H9 (cell line): ENCODE measurements around the gene FGF12. TPM values are rescaled to one million over a fixed set of nuclear protein-coding genes. Genes with fewer than 3 reads are reported as not detected.
A peak's percentile ranks its signal among the peaks of the same experiment; 100 is the strongest.

ENCODE experiments used
- DNase-seq: peaks from one replicate; pipeline ENCODE4 v3.0.0-alpha.2; 2017
- H2AFZ ChIP-seq: one replicate; pipeline ENCODE4 v1.6.1; 2013; ENCODE audit warnings: mild to moderate bottlenecking, low read length, control low read depth, moderate library complexity
- H2AK5ac ChIP-seq: 2 replicates; pipeline ENCODE4 v1.6.1; 2013; ENCODE audit warnings: low read length, control low read depth, mixed read lengths; ENCODE audit not compliant: insufficient read length
- H2BK120ac ChIP-seq: one replicate; pipeline ENCODE4 v1.6.1; 2013; ENCODE audit warnings: low read depth, mild to moderate bottlenecking, low read length, control low read depth, inconsistent platforms; ENCODE audit not compliant: poor library complexity, severe bottlenecking
- H2BK12ac ChIP-seq: 2 replicates; pipeline ENCODE4 v1.6.1; 2013; ENCODE audit warnings: low read length, control low read depth, mixed read lengths, low read depth; ENCODE audit not compliant: insufficient read length
- H2BK15ac ChIP-seq: 2 replicates; pipeline ENCODE4 v1.6.1; 2013; ENCODE audit warnings: low read depth, low read length, control low read depth
- H2BK20ac ChIP-seq: one replicate; pipeline ENCODE4 v1.6.1; 2013; ENCODE audit warnings: low read depth, mild to moderate bottlenecking, low read length, control low read depth, inconsistent platforms; ENCODE audit not compliant: poor library complexity, severe bottlenecking
- H2BK5ac ChIP-seq: 2 replicates; pipeline ENCODE4 v1.6.1; 2013; ENCODE audit warnings: low read length, control low read depth, mixed read lengths; ENCODE audit not compliant: insufficient read length
- H3K14ac ChIP-seq: 2 replicates; pipeline ENCODE4 v1.6.1; 2013; ENCODE audit warnings: low read length, control low read depth; ENCODE audit not compliant: insufficient read depth
- H3K18ac ChIP-seq: 2 replicates; pipeline ENCODE4 v1.6.1; 2013; ENCODE audit warnings: low read depth, mild to moderate bottlenecking, mixed read lengths, low read length, control low read depth; ENCODE audit not compliant: insufficient read length
- H3K23ac ChIP-seq: 2 replicates; pipeline ENCODE4 v1.6.1; 2013; ENCODE audit warnings: low read length, control low read depth, mixed read lengths, low read depth; ENCODE audit not compliant: insufficient read length
- H3K23me2 ChIP-seq: 2 replicates; pipeline ENCODE4 v1.6.1; 2013; ENCODE audit warnings: low read depth, mild to moderate bottlenecking, mixed read lengths, low read length, control low read depth; ENCODE audit not compliant: insufficient read length, poor library complexity, severe bottlenecking
- H3K27ac ChIP-seq: 2 replicates; pipeline ENCODE4 v1.5.1; 2013; ENCODE audit warnings: low read length, control low read depth, mixed read lengths, low read depth; ENCODE audit not compliant: insufficient read length
- H3K27me3 ChIP-seq: 2 replicates; pipeline ENCODE4 v1.6.1; 2013; ENCODE audit warnings: low read length, control low read depth, inconsistent platforms; ENCODE audit not compliant: insufficient read depth
- H3K4ac ChIP-seq: 2 replicates; pipeline ENCODE4 v1.6.1; 2013; ENCODE audit warnings: low read depth, mild to moderate bottlenecking, control low read depth, inconsistent platforms, low read length, moderate library complexity
- H3K4me1 ChIP-seq: 2 replicates; pipeline ENCODE4 v1.6.1; 2013; ENCODE audit warnings: low read length, control low read depth, inconsistent platforms; ENCODE audit not compliant: insufficient read depth
- H3K4me2 ChIP-seq: 2 replicates; pipeline ENCODE4 v1.6.1; 2013; ENCODE audit warnings: low read length, control low read depth, mixed read lengths; ENCODE audit not compliant: insufficient read length, insufficient read depth
- H3K56ac ChIP-seq: 2 replicates; pipeline ENCODE4 v1.6.1; 2013; ENCODE audit warnings: low read depth, mild to moderate bottlenecking, mixed read lengths, low read length, control low read depth; ENCODE audit not compliant: insufficient read length
- H3K79me1 ChIP-seq: 2 replicates; pipeline ENCODE4 v1.6.1; 2013; ENCODE audit warnings: low read depth, mild to moderate bottlenecking, moderate library complexity, low read length, control low read depth, inconsistent platforms; ENCODE audit not compliant: insufficient read depth, poor library complexity, severe bottlenecking
- H3K79me2 ChIP-seq: 2 replicates; pipeline ENCODE4 v1.6.1; 2013; ENCODE audit warnings: low read length, control low read depth, inconsistent platforms; ENCODE audit not compliant: insufficient read depth
- H3K9ac ChIP-seq: 2 replicates; pipeline ENCODE4 v1.6.1; 2013; ENCODE audit warnings: low read length, control low read depth, mixed read lengths; ENCODE audit not compliant: insufficient read length; ENCODE audit errors: extremely low read depth
- H3K9me3 ChIP-seq: one replicate; pipeline ENCODE4 v1.6.1; 2013; ENCODE audit warnings: low read depth, low read length, inconsistent platforms; ENCODE audit not compliant: control insufficient read depth
- H3T11ph ChIP-seq: one replicate; pipeline ENCODE4 v1.6.1; 2013; ENCODE audit warnings: mild to moderate bottlenecking, low read length, control low read depth, inconsistent platforms
- H4K20me1 ChIP-seq: one replicate; pipeline ENCODE4 v1.6.1; 2013; ENCODE audit not compliant: control insufficient read depth, insufficient read length, insufficient read depth
- H4K5ac ChIP-seq: 2 replicates; pipeline ENCODE4 v1.6.1; 2013; ENCODE audit warnings: low read depth, mild to moderate bottlenecking, mixed read lengths, low read length, control low read depth; ENCODE audit not compliant: insufficient read length
- H4K8ac ChIP-seq: replicated peaks from 2 replicates; pipeline ENCODE4 v1.6.1; 2013; ENCODE audit warnings: low read length, control low read depth, mixed read lengths, low read depth; ENCODE audit not compliant: insufficient read length
- H4K91ac ChIP-seq: 2 replicates; pipeline ENCODE4 v1.6.1; 2013; ENCODE audit warnings: low read depth, mild to moderate bottlenecking, moderate library complexity, mixed read lengths, low read length, control low read depth; ENCODE audit not compliant: insufficient read length
- H3K27ac Mint-ChIP-seq, 3 experiments: 2 replicates in 2 of 3; 3 replicates in 1 of 3; pipeline ENCODE4 v1.8.0; 2020 to 2021; ENCODE audit warnings: mixed read lengths in 3 of 3, mild to moderate bottlenecking in 1 of 3, moderate library complexity in 1 of 3
- H3K27me3 Mint-ChIP-seq: 2 replicates; pipeline ENCODE4 v1.8.0; 2021; ENCODE audit warnings: low read depth, mild to moderate bottlenecking, moderate library complexity, mixed read lengths
- H3K36me3 Mint-ChIP-seq, 3 experiments: 2 replicates in 2 of 3; 3 replicates in 1 of 3; pipeline ENCODE4 v1.8.0; 2020 to 2021; ENCODE audit warnings: low read depth in 3 of 3, mixed read lengths in 3 of 3; ENCODE audit not compliant: insufficient read depth in 1 of 3
- H3K4me1 Mint-ChIP-seq, 2 experiments: 2 replicates each; pipeline ENCODE4 v1.8.0; 2020; ENCODE audit warnings: mixed read lengths in 2 of 2
- H3K4me3 Mint-ChIP-seq, 2 experiments: 2 replicates in 1 of 2; 3 replicates in 1 of 2; pipeline ENCODE4 v1.8.0; 2020 to 2021; ENCODE audit warnings: mild to moderate bottlenecking in 2 of 2, mixed read lengths in 2 of 2, moderate library complexity in 1 of 2
- H3K9me3 Mint-ChIP-seq, 2 experiments: 2 replicates in 1 of 2; 3 replicates in 1 of 2; pipeline ENCODE4 v1.8.0; 2020; ENCODE audit warnings: mild to moderate bottlenecking in 2 of 2, mixed read lengths in 2 of 2, moderate library complexity in 1 of 2
- WGBS: extraction: QIAGEN DNeasy Blood & Tissue Kit; methylation state at CpG from one replicate; pipeline ENCODE4 v1.1.7; 2013; ENCODE audit warnings: missing lambda C conversion rate, low lambda C conversion rate, mixed read lengths; ENCODE audit not compliant: insufficient read length; ENCODE audit errors: extremely low coverage; 5-methylcytosine and 5-hydroxymethylcytosine counted together
- total RNA-seq: library from RNA; stranded (reverse); gene quantifications from 2 replicates; pipeline ENCODE4 v1.2.1, GENCODE V29; 2021
- TF ChIP-seq, protein P1 (sequence below): fragments of 200-600 bp; sonication (generic); conservative IDR thresholded peaks from 3 replicates; pipeline ENCODE4 v1.8.0; 2021; ENCODE audit warnings: antibody characterized with exemption, mild to moderate bottlenecking

The FGF12 gene
- total RNA-seq, 1 experiment from 2014 or later: 5.6 TPM

DNA sequence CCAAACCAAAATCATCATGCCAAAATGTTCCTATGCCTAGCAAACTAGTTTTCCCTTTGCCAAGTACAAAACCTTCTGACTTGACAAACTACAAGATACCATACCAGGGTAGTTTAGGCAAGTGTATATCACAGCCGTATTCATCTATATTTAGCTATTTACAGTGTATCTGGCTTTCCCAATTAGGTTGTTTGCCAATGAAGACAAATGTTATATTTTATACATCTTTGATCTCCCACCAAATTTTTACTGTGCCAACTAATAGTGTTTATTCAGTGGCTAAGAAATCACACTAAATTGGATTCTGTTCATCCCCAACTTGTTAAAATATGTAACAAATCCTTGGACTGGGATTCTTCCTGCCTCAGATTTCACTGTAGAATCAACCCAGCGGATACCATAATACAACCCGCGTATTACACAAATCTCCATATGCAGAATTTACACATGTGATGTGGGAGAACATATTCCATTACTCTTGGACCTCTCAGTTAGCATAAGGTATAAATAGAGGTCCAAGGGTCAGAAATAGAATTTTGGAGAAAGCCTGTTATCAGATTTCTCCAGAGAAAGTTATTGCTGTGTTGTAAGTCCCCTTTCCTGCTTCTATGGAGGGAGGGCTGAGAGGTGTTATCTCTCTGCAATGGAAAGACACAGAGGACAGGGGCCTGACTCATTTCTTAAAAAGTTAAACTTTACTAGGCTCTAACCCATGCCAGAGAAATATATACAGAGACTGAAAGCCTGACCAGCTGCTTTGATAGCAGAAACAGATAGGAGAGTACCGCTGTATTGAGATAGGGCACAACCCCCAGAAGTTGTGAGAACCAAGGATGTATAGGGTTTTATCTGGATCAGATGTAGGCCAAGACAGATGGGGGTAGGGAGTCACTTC is 467.0 kb downstream of the FGF12 start:
- no peak overlapping the region for H3K27ac ChIP-seq
- Mint-ChIP-seq H3K4me1 (peaks cover 4 to 6% of the 10 kb centered on the region in 2 experiments; a peak in 3 of 4 replicates), H3K9me3 (no peaks in the 10 kb centered on the region), H3K27ac (peak overlapping the region; percentile 30 to 88 (median 36); a peak in 4 of 7 replicates), H3K36me3 (no peaks in the 10 kb centered on the region), H3K4me3 (no peak overlapping the region), H3K27me3 (no peaks in the 10 kb centered on the region)
- H3K27me3 ChIP-seq: no peaks in the 10 kb centered on the region
- H2BK20ac ChIP-seq: no peak overlapping the region
- H4K91ac ChIP-seq: no peak overlapping the region
- H3K9ac ChIP-seq: no peak overlapping the region
- H3K23ac ChIP-seq: no peak overlapping the region
- no peak for DNase-seq
- H3K18ac ChIP-seq: no peak overlapping the region
- no peak overlapping the region for H3T11ph ChIP-seq
- WGBS: no CpG with 5 or more reads among the region's 5 CpGs
- H3K14ac ChIP-seq: no peak overlapping the region
- H4K8ac ChIP-seq: no peak overlapping the region
- no peaks in the 10 kb centered on the region for H3K9me3 ChIP-seq
- H3K56ac ChIP-seq: no peak overlapping the region
- no peak overlapping the region for H2AK5ac ChIP-seq
- H2BK5ac ChIP-seq: no peak overlapping the region
- H3K79me1 ChIP-seq: no peaks in the 10 kb centered on the region
- TF ChIP-seq, protein P1, sequence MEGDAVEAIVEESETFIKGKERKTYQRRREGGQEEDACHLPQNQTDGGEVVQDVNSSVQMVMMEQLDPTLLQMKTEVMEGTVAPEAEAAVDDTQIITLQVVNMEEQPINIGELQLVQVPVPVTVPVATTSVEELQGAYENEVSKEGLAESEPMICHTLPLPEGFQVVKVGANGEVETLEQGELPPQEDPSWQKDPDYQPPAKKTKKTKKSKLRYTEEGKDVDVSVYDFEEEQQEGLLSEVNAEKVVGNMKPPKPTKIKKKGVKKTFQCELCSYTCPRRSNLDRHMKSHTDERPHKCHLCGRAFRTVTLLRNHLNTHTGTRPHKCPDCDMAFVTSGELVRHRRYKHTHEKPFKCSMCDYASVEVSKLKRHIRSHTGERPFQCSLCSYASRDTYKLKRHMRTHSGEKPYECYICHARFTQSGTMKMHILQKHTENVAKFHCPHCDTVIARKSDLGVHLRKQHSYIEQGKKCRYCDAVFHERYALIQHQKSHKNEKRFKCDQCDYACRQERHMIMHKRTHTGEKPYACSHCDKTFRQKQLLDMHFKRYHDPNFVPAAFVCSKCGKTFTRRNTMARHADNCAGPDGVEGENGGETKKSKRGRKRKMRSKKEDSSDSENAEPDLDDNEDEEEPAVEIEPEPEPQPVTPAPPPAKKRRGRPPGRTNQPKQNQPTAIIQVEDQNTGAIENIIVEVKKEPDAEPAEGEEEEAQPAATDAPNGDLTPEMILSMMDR: no peak
- no peak overlapping the region for H3K4ac ChIP-seq
- H2BK15ac ChIP-seq: no peak overlapping the region
- no peak overlapping the region for H4K5ac ChIP-seq
- H3K4me2 ChIP-seq: no peak overlapping the region
- H3K4me1 ChIP-seq: no peaks in the 10 kb centered on the region
- H2AFZ ChIP-seq: no peak overlapping the region
- no peak overlapping the region for H2BK12ac ChIP-seq
- H4K20me1 ChIP-seq: no peaks in the 10 kb centered on the region
- H3K23me2 ChIP-seq: no peaks in the 10 kb centered on the region
- no peak overlapping the region for H2BK120ac ChIP-seq
- no peaks in the 10 kb centered on the region for H3K79me2 ChIP-seq
